Measurements from ENCODE around the gene MYCBPAP.

MYCBPAP gene

GRCh38 chr17:50501054-50501453, 7.2 kb upstream of the MYCBPAP start:
- Histone ChIP-seq H3K27ac (no peak overlapping the region), H3K9ac (no peak overlapping the region), H3K4me1 (ENCODE audit: low read depth, poor library complexity, severe bottlenecking) (no peaks in the 10 kb centered on the region), H3K79me2 (ENCODE audit: insufficient read depth, low read depth) (no peaks in the 10 kb centered on the region), H3K4me3 (IDR thresholded peaks at IDR 0.05; ENCODE audit: insufficient read depth, low read depth, low read length) (no peak overlapping the region), H3K36me3 (ENCODE audit: insufficient read depth) (no peaks in the 10 kb centered on the region), H2AFZ (ENCODE audit: low read depth) (no peak overlapping the region), H3K27me3 (ENCODE audit: insufficient read depth, low read depth) (no peaks in the 10 kb centered on the region), H4K20me1 (ENCODE audit: insufficient read depth) (no peaks in the 10 kb centered on the region), H3K4me2 (no peak overlapping the region)
- TF ChIP-seq, protein P1, sequence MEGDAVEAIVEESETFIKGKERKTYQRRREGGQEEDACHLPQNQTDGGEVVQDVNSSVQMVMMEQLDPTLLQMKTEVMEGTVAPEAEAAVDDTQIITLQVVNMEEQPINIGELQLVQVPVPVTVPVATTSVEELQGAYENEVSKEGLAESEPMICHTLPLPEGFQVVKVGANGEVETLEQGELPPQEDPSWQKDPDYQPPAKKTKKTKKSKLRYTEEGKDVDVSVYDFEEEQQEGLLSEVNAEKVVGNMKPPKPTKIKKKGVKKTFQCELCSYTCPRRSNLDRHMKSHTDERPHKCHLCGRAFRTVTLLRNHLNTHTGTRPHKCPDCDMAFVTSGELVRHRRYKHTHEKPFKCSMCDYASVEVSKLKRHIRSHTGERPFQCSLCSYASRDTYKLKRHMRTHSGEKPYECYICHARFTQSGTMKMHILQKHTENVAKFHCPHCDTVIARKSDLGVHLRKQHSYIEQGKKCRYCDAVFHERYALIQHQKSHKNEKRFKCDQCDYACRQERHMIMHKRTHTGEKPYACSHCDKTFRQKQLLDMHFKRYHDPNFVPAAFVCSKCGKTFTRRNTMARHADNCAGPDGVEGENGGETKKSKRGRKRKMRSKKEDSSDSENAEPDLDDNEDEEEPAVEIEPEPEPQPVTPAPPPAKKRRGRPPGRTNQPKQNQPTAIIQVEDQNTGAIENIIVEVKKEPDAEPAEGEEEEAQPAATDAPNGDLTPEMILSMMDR (conservative IDR thresholded peaks at IDR 0.05; ENCODE audit: low read depth, low read length) = no peak; the same call in 1 of the 2 replicates

GRCh38 chr17:50502301-50502990, 5.8 kb upstream of the MYCBPAP start:
- Histone ChIP-seq H3K27me3 (ENCODE audit: insufficient read depth, low read depth) (no peaks in the 10 kb centered on the region), H3K27ac (no peak overlapping the region), H3K4me3 (IDR thresholded peaks at IDR 0.05; ENCODE audit: insufficient read depth, low read depth, low read length) (no peak overlapping the region), H3K79me2 (ENCODE audit: insufficient read depth, low read depth) (no peaks in the 10 kb centered on the region), H2AFZ (ENCODE audit: low read depth) (no peak overlapping the region), H3K4me2 (no peak overlapping the region), H3K4me1 (ENCODE audit: low read depth, poor library complexity, severe bottlenecking) (no peaks in the 10 kb centered on the region), H3K36me3 (ENCODE audit: insufficient read depth) (no peaks in the 10 kb centered on the region), H3K9ac (no peak overlapping the region), H4K20me1 (ENCODE audit: insufficient read depth) (no peaks in the 10 kb centered on the region)
- TF ChIP-seq, protein P1 (conservative IDR thresholded peaks at IDR 0.05; ENCODE audit: low read depth, low read length) = no peak

GRCh38 chr17:50505591-50506130, 2.6 kb upstream of the MYCBPAP start:
- Histone ChIP-seq H3K27me3 (ENCODE audit: insufficient read depth, low read depth) (no peaks in the 10 kb centered on the region), H3K27ac (no peak overlapping the region), H2AFZ (ENCODE audit: low read depth) (no peak overlapping the region), H3K4me2 (no peak overlapping the region), H3K9ac (no peak overlapping the region), H3K4me3 (IDR thresholded peaks at IDR 0.05; ENCODE audit: insufficient read depth, low read depth, low read length) (no peak overlapping the region), H3K79me2 (ENCODE audit: insufficient read depth, low read depth) (no peaks in the 10 kb centered on the region), H3K4me1 (ENCODE audit: low read depth, poor library complexity, severe bottlenecking) (no peaks in the 10 kb centered on the region), H4K20me1 (ENCODE audit: insufficient read depth) (no peaks in the 10 kb centered on the region), H3K36me3 (ENCODE audit: insufficient read depth) (no peaks in the 10 kb centered on the region)
- TF ChIP-seq, protein P1 (conservative IDR thresholded peaks at IDR 0.05; ENCODE audit: low read depth, low read length) = no peak

- H3K27me3 ChIP-seq (ENCODE audit: insufficient read depth, low read depth) = no peaks in the 10 kb centered on the region
- H3K9ac ChIP-seq = no peak overlapping the region
- H3K4me3 ChIP-seq (IDR thresholded peaks at IDR 0.05; ENCODE audit: insufficient read depth, low read depth, low read length) = no peak overlapping the region
- H2AFZ ChIP-seq (ENCODE audit: low read depth) = no peak overlapping the region
- H3K4me1 ChIP-seq (ENCODE audit: low read depth, poor library complexity, severe bottlenecking) = no peaks in the 10 kb centered on the region
- H3K36me3 ChIP-seq (ENCODE audit: insufficient read depth) = no peaks in the 10 kb centered on the region
- H3K4me2 ChIP-seq = no peak overlapping the region
- no peaks in the 10 kb centered on the region for H4K20me1 ChIP-seq (ENCODE audit: insufficient read depth)
- TF ChIP-seq, protein P1 (conservative IDR thresholded peaks at IDR 0.05; ENCODE audit: low read depth, low read length) = no peak
- no peak overlapping the region for H3K27ac ChIP-seq
- no peaks in the 10 kb centered on the region for H3K79me2 ChIP-seq (ENCODE audit: insufficient read depth, low read depth)
These were observed 1.9 kb upstream of the MYCBPAP start for GRCh38 chr17:50506298-50506697.
